Effector memory CD4-positive, alpha-beta T cell (primary cell): ENCODE measurements around the gene CALML3.

ENCODE experiments used
- DNase-seq, 3 donors: peaks; one replicate each; pipeline ENCODE4 v3.0.0-alpha.2; 2020
- H3K27ac ChIP-seq: 2 replicates; pipeline ENCODE4 v1.7.0; 2013; ENCODE audit warnings: mild to moderate bottlenecking, low read length, moderate library complexity; ENCODE audit not compliant: insufficient read depth, poor library complexity, severe bottlenecking
- H3K27me3 ChIP-seq: replicated peaks from 2 replicates; pipeline ENCODE4 v1.7.0; 2013; ENCODE audit warnings: mild to moderate bottlenecking, low read length; ENCODE audit not compliant: insufficient read depth, control insufficient read depth, poor library complexity, severe bottlenecking
- H3K36me3 ChIP-seq: 2 replicates; pipeline ENCODE4 v1.7.0; 2013; ENCODE audit warnings: mild to moderate bottlenecking, low read length, moderate library complexity; ENCODE audit not compliant: control insufficient read depth, insufficient read depth
- H3K4me1 ChIP-seq: 2 replicates; pipeline ENCODE4 v1.7.0; 2013; ENCODE audit warnings: low read length, mild to moderate bottlenecking; ENCODE audit not compliant: control insufficient read depth, insufficient read depth, poor library complexity, severe bottlenecking
- H3K4me3 ChIP-seq: 2 replicates; pipeline ENCODE4 v1.7.0; 2013; ENCODE audit warnings: low read length, low read depth, mild to moderate bottlenecking; ENCODE audit not compliant: insufficient read depth, poor library complexity, severe bottlenecking
- H3K9me3 ChIP-seq: 2 replicates; pipeline ENCODE4 v1.7.0; 2013; ENCODE audit warnings: mild to moderate bottlenecking, low read length, moderate library complexity; ENCODE audit not compliant: control insufficient read depth

Gene CALML3

GRCh38 chr10:5514226-5514850 lies 10.4 kb upstream of the CALML3 start:
- Histone ChIP-seq H3K27ac (no peak overlapping the region), H3K4me3 (no peak overlapping the region), H3K9me3 (no peaks in the 10 kb centered on the region), H3K4me1 (peaks cover 2% of the 10 kb centered on the region), H3K27me3 (no peaks in the 10 kb centered on the region), H3K36me3 (no peaks in the 10 kb centered on the region)
- no peak for DNase-seq

GRCh38 chr10:5515948-5516761 lies 8.6 kb upstream of the CALML3 start:
- H3K27me3 ChIP-seq: no peaks in the 10 kb centered on the region
- H3K4me3 ChIP-seq: no peak overlapping the region
- no peak overlapping the region for H3K27ac ChIP-seq
- H3K9me3 ChIP-seq: no peaks in the 10 kb centered on the region
- DNase-seq: no peak
- H3K36me3 ChIP-seq: no peaks in the 10 kb centered on the region
- H3K4me1 ChIP-seq: peaks cover 2% of the 10 kb centered on the region

GRCh38 chr10:5517546-5517945 lies 7.2 kb upstream of the CALML3 start:
- H3K27me3 ChIP-seq: no peaks in the 10 kb centered on the region
- H3K9me3 ChIP-seq: no peaks in the 10 kb centered on the region
- peaks cover 2% of the 10 kb centered on the region for H3K4me1 ChIP-seq
- H3K27ac ChIP-seq: no peak overlapping the region
- no peak overlapping the region for H3K4me3 ChIP-seq
- no peaks in the 10 kb centered on the region for H3K36me3 ChIP-seq
- DNase-seq: no peak

GRCh38 chr10:5518143-5518542 lies 6.6 kb upstream of the CALML3 start:
- H3K36me3 ChIP-seq: no peaks in the 10 kb centered on the region
- no peaks in the 10 kb centered on the region for H3K9me3 ChIP-seq
- H3K27ac ChIP-seq: no peak overlapping the region
- DNase-seq: no peak
- H3K4me1 ChIP-seq: peaks cover 2% of the 10 kb centered on the region
- no peak overlapping the region for H3K4me3 ChIP-seq
- no peaks in the 10 kb centered on the region for H3K27me3 ChIP-seq

- no peaks in the 10 kb centered on the region for H3K27me3 ChIP-seq
- no peak overlapping the region for H3K27ac ChIP-seq
- no peak overlapping the region for H3K4me3 ChIP-seq
- H3K4me1 ChIP-seq: no peaks in the 10 kb centered on the region
- no peaks in the 10 kb centered on the region for H3K9me3 ChIP-seq
- no peak for DNase-seq
- no peaks in the 10 kb centered on the region for H3K36me3 ChIP-seq
These were observed 5.7 kb upstream of the CALML3 start for GRCh38 chr10:5519054-5519453.

GRCh38 chr10:5522913-5523560 lies 1.7 kb upstream of the CALML3 start:
- DNase-seq: no peak
- H3K27ac ChIP-seq: no peak overlapping the region
- no peaks in the 10 kb centered on the region for H3K4me1 ChIP-seq
- H3K27me3 ChIP-seq: no peaks in the 10 kb centered on the region
- H3K9me3 ChIP-seq: no peaks in the 10 kb centered on the region
- no peak overlapping the region for H3K4me3 ChIP-seq
- no peaks in the 10 kb centered on the region for H3K36me3 ChIP-seq

GRCh38 chr10:5523796-5524574 lies 776 bp upstream of the CALML3 start:
- DNase-seq: no peak
- Histone ChIP-seq H3K9me3 (no peaks in the 10 kb centered on the region), H3K27me3 (no peaks in the 10 kb centered on the region), H3K4me1 (no peaks in the 10 kb centered on the region), H3K36me3 (no peaks in the 10 kb centered on the region), H3K27ac (no peak overlapping the region), H3K4me3 (no peak overlapping the region)

GRCh38 chr10:5525561-5526341 lies 990 bp downstream of the CALML3 start:
- Histone ChIP-seq H3K4me3 (no peak overlapping the region), H3K27ac (no peak overlapping the region)
- DNase-seq: no peak

GRCh38 chr10:5526691-5527331 lies 2.0 kb downstream of the CALML3 start:
- Histone ChIP-seq H3K9me3 (no peaks in the 10 kb centered on the region), H3K27me3 (no peaks in the 10 kb centered on the region), H3K4me1 (no peaks in the 10 kb centered on the region), H3K27ac (no peak overlapping the region), H3K36me3 (no peaks in the 10 kb centered on the region), H3K4me3 (no peak overlapping the region)
- no peak for DNase-seq

More at GRCh38 chr10:5525561-5526341, 990 bp downstream of the CALML3 start:
- Histone ChIP-seq H3K27me3 (no peaks in the 10 kb centered on the region), H3K36me3 (no peaks in the 10 kb centered on the region), H3K9me3 (no peaks in the 10 kb centered on the region), H3K4me1 (no peaks in the 10 kb centered on the region)
